ENCODE data around the gene ZNF541.
A peak's percentile ranks its signal among the peaks of the same experiment; 100 is the strongest.

The ZNF541 gene, protein sequence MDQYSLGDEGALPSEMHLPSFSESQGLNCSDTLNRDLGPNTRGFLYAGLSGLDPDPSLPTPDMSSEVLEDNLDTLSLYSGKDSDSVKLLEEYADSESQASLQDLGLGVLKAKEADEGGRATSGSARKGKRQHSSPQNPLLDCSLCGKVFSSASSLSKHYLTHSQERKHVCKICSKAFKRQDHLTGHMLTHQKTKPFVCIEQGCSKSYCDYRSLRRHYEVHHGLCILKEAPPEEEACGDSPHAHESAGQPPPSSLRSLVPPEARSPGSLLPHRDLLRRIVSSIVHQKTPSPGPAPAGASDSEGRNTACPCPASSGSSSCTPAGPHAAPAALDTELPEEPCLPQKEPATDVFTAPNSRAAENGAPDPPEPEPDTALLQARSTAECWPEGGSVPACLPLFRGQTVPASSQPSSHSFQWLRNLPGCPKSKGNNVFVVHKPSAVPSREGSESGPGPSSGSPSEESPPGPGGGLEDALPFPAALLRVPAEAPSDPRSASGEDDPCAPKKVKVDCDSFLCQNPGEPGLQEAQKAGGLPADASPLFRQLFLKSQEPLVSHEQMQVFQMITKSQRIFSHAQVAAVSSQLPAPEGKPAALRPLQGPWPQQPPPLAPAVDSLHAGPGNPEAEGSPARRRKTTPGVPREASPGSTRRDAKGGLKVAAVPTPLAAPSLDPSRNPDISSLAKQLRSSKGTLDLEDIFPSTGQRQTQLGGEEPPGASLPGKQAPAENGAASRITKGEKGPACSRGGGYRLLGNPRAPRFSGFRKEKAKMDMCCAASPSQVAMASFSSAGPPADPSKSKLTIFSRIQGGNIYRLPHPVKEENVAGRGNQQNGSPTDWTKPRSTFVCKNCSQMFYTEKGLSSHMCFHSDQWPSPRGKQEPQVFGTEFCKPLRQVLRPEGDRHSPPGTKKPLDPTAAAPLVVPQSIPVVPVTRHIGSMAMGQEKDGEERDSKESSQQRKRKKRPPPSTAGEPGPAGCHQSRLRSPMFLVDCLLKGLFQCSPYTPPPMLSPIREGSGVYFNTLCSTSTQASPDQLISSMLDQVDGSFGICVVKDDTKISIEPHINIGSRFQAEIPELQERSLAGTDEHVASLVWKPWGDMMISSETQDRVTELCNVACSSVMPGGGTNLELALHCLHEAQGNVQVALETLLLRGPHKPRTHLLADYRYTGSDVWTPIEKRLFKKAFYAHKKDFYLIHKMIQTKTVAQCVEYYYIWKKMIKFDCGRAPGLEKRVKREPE (N-terminal part only)

DNA sequence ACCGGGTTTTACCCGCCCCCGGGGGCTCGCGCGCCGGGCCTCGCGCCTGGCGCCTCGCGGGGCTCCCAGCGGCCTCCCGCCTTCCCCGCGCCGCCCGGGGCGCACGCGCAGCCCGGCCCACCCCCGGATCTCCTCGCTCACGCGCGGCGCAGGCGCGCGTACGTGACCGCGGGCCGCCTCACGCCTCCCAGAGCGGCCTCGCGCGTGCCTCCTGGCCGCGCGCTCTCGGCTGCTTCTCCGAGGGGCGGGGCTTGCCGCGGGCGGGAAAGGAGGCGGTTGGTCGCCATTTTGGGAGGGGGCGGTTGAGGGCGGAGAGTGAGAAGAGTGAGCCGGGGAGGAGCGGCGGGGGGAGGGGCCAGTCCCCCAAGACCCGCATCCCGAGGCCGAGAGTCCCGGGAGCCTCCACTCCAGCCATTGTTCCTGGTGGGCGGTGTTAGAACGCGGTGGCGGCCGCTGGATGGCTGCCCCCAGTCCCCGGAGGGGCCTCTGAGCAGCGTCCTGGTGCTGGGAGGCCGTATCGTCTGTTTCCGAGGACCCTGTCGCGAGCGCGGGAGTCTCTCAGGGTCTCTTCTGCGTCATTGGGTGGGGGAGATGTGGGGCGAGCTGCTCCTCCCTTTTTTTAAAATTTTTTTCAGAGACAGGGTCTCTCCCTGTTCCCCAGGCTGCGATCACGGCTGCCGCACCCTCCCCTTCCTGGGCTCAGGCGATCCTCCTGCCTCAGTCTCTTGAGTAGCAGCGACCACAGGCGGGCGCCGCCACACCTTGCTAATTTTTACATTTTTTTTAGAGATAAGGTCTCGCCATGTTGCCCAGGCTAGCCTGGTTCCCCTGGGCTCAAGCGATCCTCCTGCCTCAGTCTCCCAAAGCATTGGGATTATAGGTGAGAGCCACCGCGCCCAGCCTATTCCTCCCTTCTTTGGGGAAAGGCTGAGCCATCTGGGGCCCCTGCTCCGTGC lies at the start of gene ZNF541:
Gene ZNF541, minus strand, starts transcription at position 78 of the 956 bp plus-strand sequence. CDS start 17,292 bp downstream, outside the sequence.
- DNase-seq (ENCODE audit: low read depth), result peak; percentile 69

DNA sequence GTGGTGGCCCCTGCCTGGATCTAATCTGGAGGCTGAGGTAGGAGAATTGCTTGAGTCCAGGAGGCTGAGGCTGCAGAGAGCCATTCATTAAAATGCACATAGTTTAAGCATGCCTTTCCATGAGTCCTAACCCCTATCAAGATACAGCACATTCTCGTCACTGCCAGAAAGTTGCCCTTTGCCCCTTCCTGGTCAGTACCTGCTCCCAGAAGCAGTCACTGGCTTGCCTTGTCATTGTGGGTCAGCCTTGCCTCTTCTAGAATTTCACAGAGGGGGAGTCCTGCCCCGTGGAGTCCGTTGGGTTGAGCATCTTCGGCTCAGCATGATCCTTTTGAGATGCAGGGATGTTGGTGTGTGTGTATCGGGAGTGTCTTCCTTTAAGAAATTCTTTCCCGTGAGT lies 46.8 kb upstream of the ZNF541 start:
- DNase-seq (ENCODE audit: low read depth), result no peak

DNA sequence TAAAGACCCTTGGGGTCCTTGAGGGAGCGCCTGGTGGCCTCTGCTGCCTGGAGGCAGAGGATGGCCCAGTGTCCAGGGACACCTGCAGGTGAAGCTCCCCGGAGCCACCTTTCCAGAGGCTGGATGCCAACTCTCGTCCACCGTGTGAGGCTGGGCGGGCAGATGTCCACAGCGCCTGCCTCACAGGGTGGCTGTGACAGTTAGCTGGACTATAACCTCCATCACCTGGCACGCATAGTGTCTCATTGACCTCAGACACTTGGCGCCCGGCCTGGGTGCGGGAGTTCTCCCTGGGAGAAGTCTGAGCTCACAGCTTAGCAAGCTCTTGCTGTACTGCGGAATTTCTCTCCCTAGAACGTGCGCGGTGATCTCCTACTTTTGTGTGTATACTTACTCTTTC lies 45.8 kb upstream of the ZNF541 start:
- no peak for DNase-seq (ENCODE audit: low read depth)

DNA sequence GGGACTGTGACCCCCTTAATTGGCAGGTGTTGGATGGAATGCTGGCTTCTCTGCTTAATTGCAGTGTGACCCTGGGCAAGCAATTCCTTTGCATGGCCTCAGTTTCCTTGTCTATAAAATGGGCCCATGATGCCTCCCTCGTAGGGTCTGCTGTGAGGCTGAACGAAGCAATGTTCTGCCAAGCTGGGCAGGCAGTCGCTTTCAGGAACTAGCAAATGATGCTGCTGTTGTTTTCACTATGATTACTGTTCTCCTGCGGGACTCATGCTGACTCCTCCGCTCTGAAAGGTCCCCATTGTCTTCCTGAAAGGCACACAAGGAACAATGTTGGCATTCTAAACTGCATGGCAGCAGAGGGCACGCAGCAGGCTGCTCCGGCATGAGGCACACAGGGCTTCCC lies 42.8 kb upstream of the ZNF541 start:
- DNase-seq (ENCODE audit: low read depth), result no peak

DNA sequence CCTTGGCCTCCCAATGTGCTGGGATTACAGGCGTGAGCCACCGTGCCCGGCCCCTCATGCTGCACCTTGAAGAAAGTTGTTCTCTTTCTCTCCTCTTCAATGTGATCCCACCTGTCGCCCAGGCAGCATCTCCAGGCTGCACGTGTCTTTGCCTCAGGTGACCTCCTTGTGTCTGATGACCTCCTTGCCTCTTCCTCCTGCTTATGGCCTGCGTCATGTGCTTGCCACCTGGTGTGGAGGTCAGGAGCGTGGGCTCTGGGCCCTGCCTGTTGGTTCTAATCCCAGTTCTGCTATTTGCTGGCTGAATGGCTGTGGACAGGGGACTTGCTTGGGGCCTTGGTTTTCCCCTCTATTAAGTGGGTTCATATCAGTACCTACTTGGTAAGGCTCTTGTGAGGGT lies 42.3 kb upstream of the ZNF541 start:
- no peak for DNase-seq (ENCODE audit: low read depth)

DNA sequence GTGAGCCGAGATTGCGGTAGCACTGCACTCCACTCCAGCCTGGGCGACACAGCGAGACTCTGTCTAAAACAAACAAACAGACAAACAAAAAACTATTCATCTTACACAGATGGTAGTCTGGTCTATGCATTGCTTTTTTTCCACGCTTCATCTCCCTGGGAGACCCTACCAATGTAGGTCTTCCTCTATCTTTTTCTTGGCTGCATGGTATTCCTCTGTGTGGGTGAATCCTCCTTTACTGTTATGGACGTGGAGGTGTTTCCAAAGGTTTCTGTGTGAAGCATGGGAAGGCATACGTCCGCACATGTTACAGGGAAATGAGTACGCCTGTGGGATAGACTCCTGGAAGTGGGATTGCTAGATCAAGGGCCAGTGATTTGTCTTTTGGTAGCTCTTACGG lies 41.6 kb upstream of the ZNF541 start:
- no peak for DNase-seq (ENCODE audit: low read depth)

DNA sequence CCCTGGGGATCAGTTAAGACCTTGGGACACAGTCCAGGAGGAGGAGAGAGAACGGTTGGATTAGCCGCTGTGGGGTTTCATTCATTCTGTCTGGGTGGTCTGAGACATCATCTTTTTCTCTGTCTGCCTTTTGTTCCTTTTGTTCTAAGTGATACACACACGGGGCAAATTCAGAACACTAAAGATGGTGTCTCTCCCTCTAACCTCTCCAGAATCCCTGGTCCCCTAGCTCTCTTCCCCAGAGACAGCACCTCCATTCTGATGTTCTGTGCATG lies 41.0 kb upstream of the ZNF541 start:
- no peak for DNase-seq (ENCODE audit: low read depth)

DNA sequence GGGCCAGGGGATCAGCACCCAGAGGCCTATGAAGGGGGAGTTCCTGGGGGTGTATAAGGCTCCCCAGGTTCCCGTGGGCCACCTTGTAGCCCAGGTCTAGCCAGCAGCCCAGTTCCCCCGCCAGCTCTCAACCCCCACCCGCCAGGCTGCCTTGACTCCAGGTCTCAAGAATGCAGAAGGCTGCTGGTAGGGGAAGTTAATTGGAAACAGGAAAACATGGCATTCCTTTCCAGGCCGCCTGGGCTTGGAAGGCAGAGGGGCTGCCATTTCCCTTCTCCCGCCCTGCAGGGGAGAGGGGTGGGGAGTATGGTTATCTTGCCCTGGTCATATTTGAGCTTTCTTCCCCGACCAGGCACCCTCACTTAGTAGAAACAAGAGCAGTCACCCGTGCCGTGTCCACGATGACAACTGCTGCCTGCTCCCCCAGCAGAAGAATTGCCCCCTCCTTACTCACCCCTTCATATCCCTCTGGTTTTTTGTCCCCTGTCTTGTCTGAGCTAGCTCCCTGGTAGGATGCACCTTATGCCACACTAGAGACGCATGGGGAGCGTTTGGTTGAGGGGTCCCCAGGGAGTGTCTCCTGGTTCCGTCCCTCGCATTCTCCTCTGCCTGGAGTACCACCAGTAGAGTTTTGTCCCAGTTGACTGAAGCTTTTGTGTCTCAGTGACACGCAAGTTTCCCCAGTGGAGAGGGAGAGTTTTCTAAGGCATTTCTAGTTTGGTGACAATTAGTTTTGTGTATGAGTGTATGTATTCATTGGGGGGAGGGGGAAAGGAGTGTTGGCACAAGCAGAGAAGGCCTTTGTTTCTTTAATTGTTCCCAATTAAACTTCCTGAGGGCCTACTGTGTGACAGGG lies 40.4 kb upstream of the ZNF541 start:
- no peak for DNase-seq (ENCODE audit: low read depth)

DNA sequence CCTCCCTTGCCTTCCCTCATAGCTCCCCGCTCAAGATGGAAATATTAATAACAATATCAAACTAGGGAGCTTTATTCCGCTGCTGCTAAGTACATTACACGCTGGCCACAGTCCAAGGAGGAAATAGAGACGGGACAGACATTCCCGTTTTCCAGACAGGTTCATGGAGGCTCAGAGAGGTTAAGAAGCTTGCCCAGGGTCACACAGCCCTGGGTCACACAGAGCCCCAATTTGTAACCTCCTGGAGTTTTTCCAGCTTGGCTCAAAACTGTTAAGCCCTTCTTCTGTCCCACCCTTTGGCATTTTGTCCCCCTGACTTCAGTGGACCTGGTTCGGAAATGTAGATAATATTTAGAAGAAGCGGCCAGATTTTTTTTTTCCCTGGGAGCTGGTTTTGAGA lies 38.0 kb upstream of the ZNF541 start:
- no peak for DNase-seq (ENCODE audit: low read depth)

DNA sequence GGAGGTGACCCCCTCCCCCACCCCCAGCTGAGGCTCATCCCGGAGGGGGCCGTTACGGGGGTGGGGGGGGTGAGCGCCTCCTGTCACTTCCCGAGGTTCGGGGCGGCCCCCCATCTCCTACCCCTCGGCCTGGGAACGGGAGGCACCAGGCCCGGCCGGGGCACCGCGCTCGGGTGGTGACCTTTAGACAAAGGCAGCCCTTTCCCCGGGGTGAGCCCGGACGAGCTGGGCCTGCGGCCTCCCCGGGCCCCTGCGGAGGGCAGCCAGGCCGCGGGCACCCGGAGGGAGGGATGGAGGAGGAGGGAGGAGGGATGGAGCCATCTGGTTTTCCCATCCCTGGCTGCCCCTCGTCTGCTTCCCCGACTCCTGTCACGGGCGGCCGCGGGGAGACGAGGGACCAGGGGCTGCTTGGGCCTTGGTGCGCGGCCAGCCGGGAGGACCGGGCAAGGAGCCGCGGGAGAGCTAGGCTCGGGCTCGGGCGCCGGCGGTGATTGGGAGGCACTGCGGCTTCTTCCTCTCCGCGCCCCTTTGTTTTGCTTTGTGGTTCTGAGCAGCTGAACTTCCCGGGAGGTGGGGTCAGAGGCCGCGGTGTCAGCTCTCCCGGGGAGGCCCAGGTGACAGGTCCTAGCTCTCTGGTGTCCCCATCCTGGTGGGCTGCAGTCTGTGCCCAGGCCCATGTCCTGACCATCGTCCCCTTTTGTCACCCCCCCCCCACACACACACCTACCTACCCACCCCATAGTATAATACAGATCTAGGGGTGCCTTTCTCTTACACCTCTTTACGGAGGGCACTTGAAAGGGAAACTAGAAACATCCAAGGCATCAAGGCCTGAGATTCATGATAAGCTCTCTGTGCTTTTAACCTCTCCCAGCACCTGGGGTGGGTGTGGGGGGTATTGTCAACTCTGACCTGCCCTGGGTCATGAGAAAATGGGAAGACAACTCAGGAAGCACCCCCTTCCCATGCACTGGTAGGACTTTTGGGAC lies 37.3 kb upstream of the ZNF541 start:
- DNase-seq (ENCODE audit: low read depth), result peak; percentile 23

DNA sequence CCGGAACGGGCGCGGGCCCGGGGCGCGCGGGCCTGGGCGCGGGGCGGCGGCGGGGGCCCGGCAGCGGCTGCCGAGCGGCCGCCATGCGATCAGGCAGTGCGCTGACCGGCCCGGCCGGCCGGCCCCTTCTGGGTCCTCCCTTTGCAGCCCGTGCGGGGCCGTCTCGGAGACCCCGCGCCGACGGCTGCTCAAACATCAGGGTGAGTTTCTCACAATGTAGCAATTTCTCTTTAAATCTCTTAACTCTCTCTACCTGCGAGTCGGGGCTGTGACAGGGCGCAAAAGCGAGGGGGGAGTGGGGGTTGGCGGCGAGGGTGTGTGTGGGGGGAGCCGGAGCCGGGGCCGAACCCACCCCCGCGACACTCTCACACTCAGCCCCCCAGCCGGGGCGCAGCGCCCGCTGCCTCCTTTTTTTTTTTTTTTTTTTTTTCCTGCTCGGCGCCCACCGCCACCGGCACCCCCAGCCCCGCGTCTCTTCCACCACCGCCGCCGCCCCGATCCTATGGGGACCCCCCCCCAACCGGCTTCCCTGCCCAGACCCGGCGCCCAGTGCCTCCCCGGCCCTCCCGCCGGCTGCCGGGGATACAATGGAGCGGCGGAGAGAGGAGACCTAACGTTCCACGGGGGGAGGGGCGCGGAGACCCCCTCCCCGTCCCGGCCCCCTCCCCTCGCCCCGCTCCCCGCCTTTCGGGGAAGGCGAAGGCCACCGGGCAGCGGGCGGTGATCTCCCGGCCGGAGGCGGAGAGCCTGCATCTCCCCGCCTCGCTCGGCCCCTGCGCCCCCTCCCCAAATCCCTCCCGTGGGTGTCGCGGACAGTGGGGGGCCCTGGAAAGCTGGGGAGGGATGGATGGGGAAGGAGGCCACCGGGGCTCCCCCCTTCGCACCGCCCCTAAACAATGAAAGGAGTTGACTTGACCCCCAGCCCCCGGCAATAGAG lies 36.3 kb upstream of the ZNF541 start, which contains the start of gene BICRA:
Gene BICRA, plus strand, starts transcription at position 166 of the 937 bp plus-strand sequence. CDS start 64,441 bp downstream, outside the sequence.
- DNase-seq (ENCODE audit: low read depth), result peak; percentile 81

DNA sequence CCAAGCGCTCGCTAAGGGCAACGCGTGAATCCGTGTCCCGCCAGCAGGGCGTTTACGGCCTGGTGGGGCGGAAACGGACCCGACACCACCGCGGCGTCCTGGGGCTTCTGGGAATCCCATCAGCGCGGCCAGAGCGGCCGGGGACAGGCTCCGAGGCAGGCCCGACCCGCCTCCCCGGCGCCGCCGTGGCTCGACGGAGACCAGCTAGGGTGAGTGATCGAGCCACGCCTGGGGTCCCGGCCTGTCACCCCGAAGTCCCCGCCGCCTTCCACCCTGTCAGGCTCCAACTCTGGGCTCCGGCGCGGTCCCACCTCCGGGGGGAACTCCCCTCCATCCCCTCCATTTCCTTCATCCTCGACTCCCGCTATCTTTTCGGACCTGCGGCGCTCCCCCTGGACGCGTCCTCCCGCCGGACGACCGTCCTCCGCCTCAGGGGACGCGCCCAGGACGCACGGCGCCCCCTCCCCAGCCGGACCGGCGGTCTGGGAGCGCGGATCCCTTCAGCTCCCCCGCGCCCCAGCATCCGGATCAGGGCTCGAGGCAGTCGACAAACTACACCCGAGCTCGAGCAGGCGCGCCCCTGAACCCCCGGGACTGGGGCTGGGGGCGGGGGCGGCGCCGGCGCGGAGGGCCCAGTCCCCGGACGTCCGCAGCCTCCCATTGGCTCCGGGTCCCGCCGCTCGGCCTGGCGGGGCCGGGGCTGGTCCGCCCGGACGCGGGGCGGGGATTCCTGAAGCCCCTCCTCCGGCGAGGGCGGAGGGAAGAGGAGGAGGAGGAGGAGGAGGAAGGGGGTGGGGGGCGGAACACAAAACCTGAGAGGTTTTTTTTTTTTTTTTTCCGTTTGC lies 35.3 kb upstream of the ZNF541 start:
- DNase-seq (ENCODE audit: low read depth), result peak; percentile 98

DNA sequence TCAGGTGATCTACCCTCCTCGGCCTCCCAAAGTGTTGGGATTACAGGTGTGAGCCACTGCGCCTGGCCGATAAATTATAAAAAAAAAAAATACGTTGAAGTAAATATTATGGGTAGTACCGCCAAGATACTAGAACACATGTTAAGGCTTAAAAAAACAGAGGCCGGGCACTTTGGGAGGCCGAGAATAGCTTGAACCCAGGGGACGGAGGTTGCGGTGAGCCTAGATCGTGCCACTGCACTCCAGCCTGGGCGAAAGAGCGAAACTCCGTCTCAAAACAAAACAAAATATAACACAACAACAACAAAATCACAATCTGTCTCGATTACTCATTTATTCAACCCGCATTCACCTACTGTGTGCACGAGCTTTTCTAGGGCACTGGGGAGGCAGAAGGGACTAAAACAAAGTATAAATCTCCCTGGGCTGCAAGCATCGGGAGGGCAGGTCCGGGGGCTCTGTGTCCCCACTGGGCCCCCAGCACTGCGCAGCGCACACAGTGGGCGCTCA lies 34.7 kb upstream of the ZNF541 start:
- no peak for DNase-seq (ENCODE audit: low read depth)

DNA sequence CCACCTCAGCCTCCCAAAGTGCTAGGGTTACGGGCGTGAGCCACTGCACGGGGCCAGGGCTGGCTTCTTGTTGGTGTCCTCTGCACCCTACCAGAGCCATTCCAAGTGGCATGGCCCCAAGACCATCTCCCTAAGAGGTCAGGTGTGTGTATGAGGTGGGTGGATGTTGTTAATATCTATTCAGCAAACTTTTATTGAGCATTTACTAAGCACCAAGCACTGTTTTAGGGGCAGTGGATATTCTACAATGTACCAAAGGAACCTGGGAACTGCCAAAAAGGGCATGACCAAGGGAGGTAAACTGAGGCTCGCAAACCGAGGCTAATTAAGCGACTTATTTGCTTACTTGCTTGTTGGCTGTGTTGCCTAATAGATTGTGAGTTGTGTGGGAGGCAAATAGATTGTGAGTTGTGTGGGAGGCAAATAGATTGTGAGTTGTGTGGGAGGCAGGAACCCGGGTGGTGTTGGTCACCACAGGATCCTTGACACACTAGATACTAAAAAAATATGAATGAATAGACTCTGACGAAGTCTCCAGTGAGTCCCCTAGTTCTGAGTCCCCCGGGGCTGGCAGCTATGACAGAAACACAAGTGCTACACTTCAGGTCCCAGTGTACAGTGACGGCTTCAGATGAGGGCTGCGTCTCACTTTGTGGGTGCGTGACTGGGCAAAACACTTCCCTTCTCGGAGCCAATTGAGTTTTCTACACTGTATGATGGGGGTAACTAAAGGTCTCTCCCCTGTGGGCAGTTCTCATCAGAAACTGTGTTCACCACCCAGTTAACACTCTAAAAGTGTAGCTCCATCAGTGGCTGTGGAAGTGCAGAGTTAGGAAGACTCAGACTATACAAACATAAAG lies 31.0 kb upstream of the ZNF541 start:
- DNase-seq (ENCODE audit: low read depth), result no peak

DNA sequence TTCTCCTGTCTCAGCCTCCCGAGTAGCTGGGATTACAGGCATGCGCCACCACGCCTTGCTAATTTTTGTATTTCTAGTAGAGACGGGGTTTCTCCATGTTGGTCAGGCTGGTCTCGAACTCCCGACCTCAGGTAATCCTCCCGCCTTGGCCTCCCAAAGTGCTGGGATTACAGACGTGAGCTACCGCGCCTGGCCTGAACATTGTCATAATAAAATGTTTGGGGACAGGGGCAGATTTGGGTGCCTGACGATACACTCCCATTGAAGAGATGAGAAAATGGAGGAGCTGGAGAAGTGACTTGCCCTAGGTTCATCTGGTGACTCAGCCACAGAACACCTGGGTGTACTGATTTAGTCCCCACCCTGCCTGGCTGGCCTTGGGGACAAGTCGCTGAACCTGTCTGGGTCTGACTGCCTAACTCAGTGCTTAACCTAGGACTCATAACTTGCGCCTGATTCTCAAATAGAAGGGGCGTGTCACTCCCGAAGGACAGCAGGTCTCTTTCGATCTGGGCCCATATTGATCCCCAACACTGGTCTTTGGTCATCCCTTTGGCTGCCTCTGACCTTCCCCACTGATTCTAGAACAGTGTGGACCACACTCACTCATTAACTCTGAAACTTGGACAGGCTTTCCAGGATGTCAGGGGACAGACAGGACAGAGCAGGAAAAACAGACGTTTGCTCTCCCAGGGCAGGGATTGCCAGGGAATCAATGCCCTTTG lies 28.4 kb upstream of the ZNF541 start:
- DNase-seq (ENCODE audit: low read depth), result no peak
